Mucosa of descending colon (tissue), 3 donors: ENCODE data around the gene PHACTR1. TPM values are rescaled to one million over a fixed set of nuclear protein-coding genes. Genes with fewer than 3 reads are reported as not detected.

Experiments used
- ATAC-seq: fragments of 200-7000 bp; cut with Tn5 transposase; one replicate; pipeline ENCODE4 v1.9.1; 2020; ENCODE audit warnings: mild to moderate bottlenecking, moderate library complexity
- DNase-seq, 3 donors: peaks; one replicate each; pipeline ENCODE4 v3.0.0-alpha.2; 2020
- H3K36me3 ChIP-seq: fragments of 200-600 bp; one replicate; pipeline ENCODE4 v1.8.0; 2021; ENCODE audit warnings: low read depth, mild to moderate bottlenecking
- H3K4me1 ChIP-seq: fragments of 200-600 bp; one replicate; pipeline ENCODE4 v1.8.0; 2021; ENCODE audit warnings: low read depth, mild to moderate bottlenecking
- H3K4me3 ChIP-seq: fragments of 200-600 bp; one replicate; pipeline ENCODE4 v1.8.0; 2021; ENCODE audit warnings: mild to moderate bottlenecking
- H3K9me3 ChIP-seq: fragments of 200-600 bp; one replicate; pipeline ENCODE4 v1.8.0; 2021; ENCODE audit warnings: mild to moderate bottlenecking
- CTCF ChIP-seq: fragments of 200-600 bp; IDR thresholded peaks from one replicate; pipeline ENCODE4 v1.8.0; 2022; ENCODE audit warnings: antibody characterized with exemption, mild to moderate bottlenecking
- intact Hi-C, 2 donors: fragments of 100-400 bp; cut with DNase I in 1 of 2; cut with micrococcal nuclease in 1 of 2; formaldehyde crosslinking; loops; one replicate each; pipeline versions ENCODE4 v1.11.0 to v1.11.1; 2022; cut with DNase I, micrococcal nuclease
- total RNA-seq, 3 donors: library from RNA; stranded (reverse); fragmentation: NEBNext Ultra II Directional in 2 of 3; extraction: Animal tissue kit (Norgen Biotek cat#: 25700) in 2 of 3; gene quantifications; one replicate each; pipeline versions ENCODE4 v1.2.1 to v1.2.4, GENCODE V29; 2021 to 2023
- donor health status: DM: no; HTN: no; CAD: no; lungs with moderate emphysema.
- donor health status: DM: no; HTN: no; CAD: no.
- donor health status: DM: no; HTN: yes; CAD: no.

The PHACTR1 gene
- total RNA-seq, 3 donors from 2014 or later = 2.7 to 4.7 (median 3.1) TPM

GRCh38 chr6:12958052-12958706, 241.6 kb downstream of the PHACTR1 start:
- H3K4me3 ChIP-seq = no peak overlapping the region
- ATAC-seq (no peak), DNase-seq (no peak)
- intact Hi-C loops = no loop called here
- H3K9me3 ChIP-seq = no peaks in the 10 kb centered on the region
- no peaks in the 10 kb centered on the region for H3K36me3 ChIP-seq
- H3K4me1 ChIP-seq = no peaks in the 10 kb centered on the region
- TF ChIP-seq CTCF = no peak

- TF ChIP-seq CTCF = no peak
- ATAC-seq (no peak), DNase-seq (no peak)
- intact Hi-C loops = no loop called here
- Histone ChIP-seq H3K9me3 (no peaks in the 10 kb centered on the region), H3K4me3 (no peak overlapping the region), H3K36me3 (no peaks in the 10 kb centered on the region), H3K4me1 (no peaks in the 10 kb centered on the region)
Measured at GRCh38 chr6:12961761-12962160, 245.2 kb downstream of the PHACTR1 start.

- no peak for ATAC-seq
- intact Hi-C loops = no loop called here
Measured at GRCh38 chr6:12962529-12962928, 246.0 kb downstream of the PHACTR1 start.

GRCh38 chr6:12962987-12963386, 246.4 kb downstream of the PHACTR1 start:
- Histone ChIP-seq H3K9me3 (no peaks in the 10 kb centered on the region), H3K4me1 (no peaks in the 10 kb centered on the region), H3K36me3 (no peaks in the 10 kb centered on the region), H3K4me3 (no peak overlapping the region)
- intact Hi-C loops = no loop called here
- DNase-seq (no peak), ATAC-seq (no peak)
- TF ChIP-seq CTCF = no peak

More at GRCh38 chr6:12962529-12962928, 246.0 kb downstream of the PHACTR1 start:
- H3K9me3 ChIP-seq = no peaks in the 10 kb centered on the region
- TF ChIP-seq CTCF = no peak
- no peaks in the 10 kb centered on the region for H3K4me1 ChIP-seq
- DNase-seq = no peak
- H3K4me3 ChIP-seq = no peak overlapping the region
- no peaks in the 10 kb centered on the region for H3K36me3 ChIP-seq

- no peak overlapping the region for H3K4me3 ChIP-seq
- ATAC-seq (no peak), DNase-seq (no peak)
- intact Hi-C loops = no loop called here
- no peaks in the 10 kb centered on the region for H3K4me1 ChIP-seq
- H3K36me3 ChIP-seq = no peaks in the 10 kb centered on the region
- no peaks in the 10 kb centered on the region for H3K9me3 ChIP-seq
- no peak for TF ChIP-seq CTCF
Measured at GRCh38 chr6:12963567-12963966, 247.0 kb downstream of the PHACTR1 start.

DNA sequence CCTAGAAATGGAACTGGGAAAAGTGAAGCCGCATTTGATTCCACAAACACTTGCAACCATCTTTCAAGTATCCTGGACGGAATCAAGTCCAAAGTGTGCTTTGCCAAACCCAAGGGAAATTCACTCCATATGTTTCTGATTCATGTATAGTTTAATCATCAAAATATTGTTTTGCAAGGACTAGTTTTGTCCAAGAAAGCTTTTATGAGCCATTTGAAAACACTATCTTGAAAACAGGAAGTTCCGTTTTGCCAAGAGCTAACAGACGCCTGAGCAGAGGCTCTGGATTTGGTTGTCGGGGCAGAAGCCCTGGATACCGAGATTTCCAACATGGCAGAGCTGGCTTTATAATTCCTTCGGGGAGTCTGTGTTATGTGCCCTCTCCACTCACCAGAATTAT, 251.1 kb downstream of the PHACTR1 start:
- no peak for DNase-seq
- intact Hi-C loops = no loop called here
- no peaks in the 10 kb centered on the region for H3K9me3 ChIP-seq
- H3K36me3 ChIP-seq = no peaks in the 10 kb centered on the region
- no peak for ATAC-seq
- no peaks in the 10 kb centered on the region for H3K4me1 ChIP-seq
- no peak overlapping the region for H3K4me3 ChIP-seq
- TF ChIP-seq CTCF = no peak
